ENCODE measurements around the gene C19orf33. TPM values are rescaled to one million over a fixed set of nuclear protein-coding genes. Genes with fewer than 3 reads are reported as not detected.
A peak's percentile ranks its signal among the peaks of the same experiment; 100 is the strongest.

The C19orf33 gene
- total and polyA plus RNA-seq, 11 donors, result 3.5 to 73.1 (median 12.2) TPM; not detected in 1

DNA sequence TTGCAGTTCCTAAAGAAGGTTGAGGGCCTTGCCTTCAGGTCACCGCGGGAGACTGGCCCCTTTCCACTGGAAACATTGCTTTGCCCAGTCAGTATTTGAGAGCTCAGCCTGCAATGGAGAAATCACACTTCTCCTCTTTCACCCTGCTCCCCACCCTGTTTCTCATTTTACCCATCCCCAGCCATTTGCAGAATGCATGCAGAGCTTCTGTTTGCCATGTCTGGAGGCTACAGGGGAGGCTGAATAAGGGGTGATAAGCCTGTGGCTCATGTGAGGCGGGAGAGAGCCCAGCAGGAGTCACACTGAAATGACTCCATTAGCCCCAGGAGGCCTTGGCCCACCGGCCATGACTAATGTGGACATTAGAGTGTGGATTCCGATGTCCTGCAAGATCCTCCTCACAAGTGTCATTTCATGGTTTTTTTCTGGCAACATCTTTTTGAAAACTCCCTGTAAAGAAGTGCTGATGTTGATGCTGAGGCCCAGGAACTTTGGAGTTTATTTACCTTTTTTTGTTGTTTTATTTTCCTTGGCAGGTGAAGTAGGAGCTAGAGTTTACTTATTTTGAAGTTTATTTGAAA, 33.4 kb upstream of the C19orf33 start:
- Histone ChIP-seq H3K9me3 (no peaks in the 10 kb centered on the region), H3K36me3 (no peaks in the 10 kb centered on the region), H3K27ac (no peak overlapping the region), H3K27me3 (no peaks in the 10 kb centered on the region), H3K4me1 (peaks cover 0 to 16% (median 12%) of the 10 kb centered on the region in 12 donors), H3K4me3 (no peak overlapping the region)
- intact Hi-C loops (cut with DNase I), result no loop called here
- 68 to 85% (median 82%) methylated on average over 5 of the region's 5 CpGs for WGBS, 4 donors
- TF ChIP-seq, protein P1, sequence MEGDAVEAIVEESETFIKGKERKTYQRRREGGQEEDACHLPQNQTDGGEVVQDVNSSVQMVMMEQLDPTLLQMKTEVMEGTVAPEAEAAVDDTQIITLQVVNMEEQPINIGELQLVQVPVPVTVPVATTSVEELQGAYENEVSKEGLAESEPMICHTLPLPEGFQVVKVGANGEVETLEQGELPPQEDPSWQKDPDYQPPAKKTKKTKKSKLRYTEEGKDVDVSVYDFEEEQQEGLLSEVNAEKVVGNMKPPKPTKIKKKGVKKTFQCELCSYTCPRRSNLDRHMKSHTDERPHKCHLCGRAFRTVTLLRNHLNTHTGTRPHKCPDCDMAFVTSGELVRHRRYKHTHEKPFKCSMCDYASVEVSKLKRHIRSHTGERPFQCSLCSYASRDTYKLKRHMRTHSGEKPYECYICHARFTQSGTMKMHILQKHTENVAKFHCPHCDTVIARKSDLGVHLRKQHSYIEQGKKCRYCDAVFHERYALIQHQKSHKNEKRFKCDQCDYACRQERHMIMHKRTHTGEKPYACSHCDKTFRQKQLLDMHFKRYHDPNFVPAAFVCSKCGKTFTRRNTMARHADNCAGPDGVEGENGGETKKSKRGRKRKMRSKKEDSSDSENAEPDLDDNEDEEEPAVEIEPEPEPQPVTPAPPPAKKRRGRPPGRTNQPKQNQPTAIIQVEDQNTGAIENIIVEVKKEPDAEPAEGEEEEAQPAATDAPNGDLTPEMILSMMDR (IDR thresholded peaks at IDR 0.05), result no peak
- TF ChIP-seq POLR2A (IDR thresholded peaks at IDR 0.05), result no peak
- ATAC-seq (no peak), DNase-seq (no peak)

DNA sequence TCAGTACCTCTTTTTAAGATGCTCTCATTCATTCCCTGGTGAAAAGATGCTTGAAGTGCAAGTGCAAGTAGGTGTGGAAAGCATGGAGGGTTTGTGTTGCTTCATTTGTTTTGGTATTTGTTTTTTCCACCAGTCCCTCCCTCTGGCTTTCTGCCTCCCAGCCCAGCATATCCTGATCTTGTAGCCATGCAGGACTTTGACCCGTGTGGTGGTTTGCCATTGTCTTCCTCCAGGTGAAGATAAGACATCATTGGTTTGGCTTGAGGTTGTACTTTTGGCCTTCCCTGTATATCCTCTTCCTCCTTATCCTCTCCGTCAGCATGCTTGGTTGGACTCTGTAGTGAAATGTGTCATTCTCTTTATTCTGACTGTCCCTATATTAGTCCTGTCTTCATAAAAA, 30.6 kb upstream of the C19orf33 start:
- Histone ChIP-seq H3K4me3 (no peak overlapping the region), H3K27ac (no peak overlapping the region), H3K4me1 (peaks cover 4 to 40% (median 26%) of the 10 kb centered on the region in 12 donors), H3K9me3 (no peaks in the 10 kb centered on the region), H3K27me3 (no peaks in the 10 kb centered on the region), H3K36me3 (no peaks in the 10 kb centered on the region)
- ATAC-seq (no peak), DNase-seq (no peak)
- intact Hi-C loops (cut with DNase I), result no loop called here
- 69 to 81% (median 74%) methylated on average over 2 of the region's 2 CpGs for WGBS, 4 donors
- TF ChIP-seq POLR2A (IDR thresholded peaks at IDR 0.05), result no peak
- TF ChIP-seq, protein P1 (IDR thresholded peaks at IDR 0.05), result no peak

DNA sequence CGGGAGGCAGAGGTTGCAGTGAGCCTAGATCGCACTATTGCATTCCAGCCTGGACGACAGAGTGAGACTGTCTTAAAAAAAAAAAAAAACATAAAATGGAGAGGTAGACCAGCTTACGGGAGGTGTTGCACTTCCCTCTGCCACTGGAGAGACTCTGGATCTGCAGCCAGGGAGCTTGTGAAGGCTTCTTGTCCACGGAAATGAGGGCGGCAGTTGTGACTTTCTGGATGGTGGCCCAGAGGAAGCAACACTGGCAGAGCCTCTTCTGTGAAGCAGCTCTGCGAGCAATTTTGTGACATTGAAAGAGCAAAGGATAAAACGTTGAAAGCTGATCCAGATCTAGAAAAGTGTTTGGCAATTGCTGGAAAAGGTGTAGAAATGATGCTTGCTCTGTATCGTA, 29.3 kb upstream of the C19orf33 start:
- DNase-seq (peak in 4 of 5 donors; percentile 51 to 60 (median 55)), ATAC-seq (peak in 3 of 4 donors; percentile 42 to 60 (median 50))
- TF ChIP-seq, protein P1 (IDR thresholded peaks at IDR 0.05), result no peak
- TF ChIP-seq POLR2A (IDR thresholded peaks at IDR 0.05), result no peak
- no peak overlapping the region for H3K4me3 ChIP-seq
- no peaks in the 10 kb centered on the region for H3K9me3 ChIP-seq
- peak overlapping the region in 6 of 12 donors; percentile 17 to 45 (median 33) for H3K27ac ChIP-seq
- H3K27me3 ChIP-seq, result no peaks in the 10 kb centered on the region
- no peaks in the 10 kb centered on the region for H3K36me3 ChIP-seq
- peaks cover 4 to 52% (median 33%) of the 10 kb centered on the region in 12 donors for H3K4me1 ChIP-seq
- intact Hi-C loops (cut with DNase I), result loop anchor here in 4 of 10 donors (5.0 kb wide), 3 partner anchors 38 to 48 kb away; partner anchors contain the start of genes KCNK6 (in 2 of the 4) and YIF1B (in 2 of the 4)
- WGBS, 4 donors, result 21 to 29% (median 25%) methylated on average over 8 to 9 of the region's 9 CpGs

DNA sequence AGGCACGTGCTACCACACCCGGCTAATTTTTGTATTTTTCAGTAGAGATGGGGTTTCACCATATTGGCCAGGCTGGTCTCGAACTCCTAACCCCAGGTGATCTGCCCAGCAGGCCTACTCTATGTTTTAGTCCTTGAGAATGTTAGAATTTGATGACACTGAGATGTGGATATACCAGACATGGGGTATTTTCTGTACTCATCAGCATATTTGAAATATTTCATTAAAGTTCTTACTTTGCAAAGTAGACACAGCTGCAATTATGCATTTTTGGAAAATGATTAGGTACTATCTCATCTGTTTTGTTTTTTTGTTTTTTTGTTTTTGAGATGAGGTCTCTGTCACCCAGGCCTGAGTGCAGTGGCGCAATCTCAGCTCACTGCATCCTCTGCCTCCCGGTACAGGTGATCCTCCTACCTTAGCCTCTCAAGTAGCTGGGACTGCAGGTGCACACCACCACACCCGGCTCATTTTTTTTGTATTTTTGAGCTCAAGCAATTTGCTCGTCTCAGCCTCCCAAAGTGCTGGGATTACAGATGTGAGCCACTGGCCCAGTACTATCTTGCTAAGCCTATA, 27.0 kb upstream of the C19orf33 start:
- Histone ChIP-seq H3K4me1 (peaks cover 4 to 68% (median 39%) of the 10 kb centered on the region in 12 donors), H3K27ac (peak overlapping the region; percentile 57 to 90 (median 78)), H3K9me3 (no peaks in the 10 kb centered on the region), H3K36me3 (no peaks in the 10 kb centered on the region), H3K27me3 (no peaks in the 10 kb centered on the region), H3K4me3 (no peak overlapping the region)
- TF ChIP-seq, protein P1 (IDR thresholded peaks at IDR 0.05), result no peak
- no peak for TF ChIP-seq POLR2A (IDR thresholded peaks at IDR 0.05)
- intact Hi-C loops (cut with DNase I), result loop anchor here in 4 of 10 donors (5.0 kb wide), 3 partner anchors 35 to 45 kb away; partner anchors contain the start of genes KCNK6 (in 2 of the 4) and YIF1B (in 2 of the 4)
- DNase-seq (no peak), ATAC-seq (no peak)
- WGBS, 4 donors, result 92 to 94% (median 93%) methylated on average over 7 of the region's 7 CpGs

Data from heart left ventricle (tissue), 16 donors.